ENCODE measurements around the gene UBE3C. TPM values are rescaled to one million over a fixed set of nuclear protein-coding genes. Genes with fewer than 3 reads are reported as not detected.

UBE3C gene
- total RNA-seq, 1 experiment from 2014 or later, result 87.6 TPM

DNA sequence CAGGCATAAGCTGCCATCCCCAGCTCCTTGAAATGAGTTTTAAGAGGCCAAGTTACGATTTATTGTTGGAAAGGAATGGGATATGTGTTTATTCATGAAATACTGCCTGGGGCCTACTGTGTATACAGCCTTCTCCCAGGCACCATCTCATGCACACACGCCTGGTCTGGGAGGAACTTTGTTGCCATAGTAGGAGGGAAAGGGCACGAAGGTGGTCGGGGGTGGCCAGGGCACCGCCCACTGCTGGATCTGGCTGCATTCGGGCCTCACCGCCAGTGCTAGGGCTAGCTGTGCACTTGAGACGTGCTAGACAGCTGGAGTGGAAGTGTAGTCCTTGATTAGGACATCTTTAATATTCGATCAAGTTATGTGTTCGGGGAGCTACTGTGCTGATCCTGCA lies 84.0 kb downstream of the UBE3C start:
- DNase-seq (ENCODE audit: low read depth, low spot score) (no peak), ATAC-seq (0 out of 2 replicates have a peak, but pooled peaks have one; percentile 31)
- H3K4me1 ChIP-seq (ENCODE audit: control insufficient read depth, insufficient read depth, low read length), result no peaks in the 10 kb centered on the region
- intact Hi-C loops (cut with micrococcal nuclease; ENCODE audit: unreplicated experiment), result no loop called here
- no peaks in the 10 kb centered on the region for H3K27me3 ChIP-seq (ENCODE audit: control insufficient read depth, insufficient read depth, low read length)
- ChIA-PET POLR2A (interaction anchor here (0.7 kb wide), 1 partner anchor 109 kb away, joined by 4 read pairs; no protein-coding TSS in a partner anchor), CTCF (no interaction called here)
- TF ChIP-seq, protein P1, sequence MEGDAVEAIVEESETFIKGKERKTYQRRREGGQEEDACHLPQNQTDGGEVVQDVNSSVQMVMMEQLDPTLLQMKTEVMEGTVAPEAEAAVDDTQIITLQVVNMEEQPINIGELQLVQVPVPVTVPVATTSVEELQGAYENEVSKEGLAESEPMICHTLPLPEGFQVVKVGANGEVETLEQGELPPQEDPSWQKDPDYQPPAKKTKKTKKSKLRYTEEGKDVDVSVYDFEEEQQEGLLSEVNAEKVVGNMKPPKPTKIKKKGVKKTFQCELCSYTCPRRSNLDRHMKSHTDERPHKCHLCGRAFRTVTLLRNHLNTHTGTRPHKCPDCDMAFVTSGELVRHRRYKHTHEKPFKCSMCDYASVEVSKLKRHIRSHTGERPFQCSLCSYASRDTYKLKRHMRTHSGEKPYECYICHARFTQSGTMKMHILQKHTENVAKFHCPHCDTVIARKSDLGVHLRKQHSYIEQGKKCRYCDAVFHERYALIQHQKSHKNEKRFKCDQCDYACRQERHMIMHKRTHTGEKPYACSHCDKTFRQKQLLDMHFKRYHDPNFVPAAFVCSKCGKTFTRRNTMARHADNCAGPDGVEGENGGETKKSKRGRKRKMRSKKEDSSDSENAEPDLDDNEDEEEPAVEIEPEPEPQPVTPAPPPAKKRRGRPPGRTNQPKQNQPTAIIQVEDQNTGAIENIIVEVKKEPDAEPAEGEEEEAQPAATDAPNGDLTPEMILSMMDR (IDR thresholded peaks at IDR 0.05), result no peak
- TF ChIP-seq SIN3A (IDR thresholded peaks at IDR 0.05; ENCODE audit: borderline replicate concordance, insufficient read depth, low read depth, low read length) (no peak), POLR2AphosphoS5 (IDR thresholded peaks at IDR 0.05; ENCODE audit: low read depth, low read length) (no peak), TCF7L2 (IDR thresholded peaks at IDR 0.05; ENCODE audit: low read depth, low read length) (no peak)
- TF ChIP-seq, protein P2, sequence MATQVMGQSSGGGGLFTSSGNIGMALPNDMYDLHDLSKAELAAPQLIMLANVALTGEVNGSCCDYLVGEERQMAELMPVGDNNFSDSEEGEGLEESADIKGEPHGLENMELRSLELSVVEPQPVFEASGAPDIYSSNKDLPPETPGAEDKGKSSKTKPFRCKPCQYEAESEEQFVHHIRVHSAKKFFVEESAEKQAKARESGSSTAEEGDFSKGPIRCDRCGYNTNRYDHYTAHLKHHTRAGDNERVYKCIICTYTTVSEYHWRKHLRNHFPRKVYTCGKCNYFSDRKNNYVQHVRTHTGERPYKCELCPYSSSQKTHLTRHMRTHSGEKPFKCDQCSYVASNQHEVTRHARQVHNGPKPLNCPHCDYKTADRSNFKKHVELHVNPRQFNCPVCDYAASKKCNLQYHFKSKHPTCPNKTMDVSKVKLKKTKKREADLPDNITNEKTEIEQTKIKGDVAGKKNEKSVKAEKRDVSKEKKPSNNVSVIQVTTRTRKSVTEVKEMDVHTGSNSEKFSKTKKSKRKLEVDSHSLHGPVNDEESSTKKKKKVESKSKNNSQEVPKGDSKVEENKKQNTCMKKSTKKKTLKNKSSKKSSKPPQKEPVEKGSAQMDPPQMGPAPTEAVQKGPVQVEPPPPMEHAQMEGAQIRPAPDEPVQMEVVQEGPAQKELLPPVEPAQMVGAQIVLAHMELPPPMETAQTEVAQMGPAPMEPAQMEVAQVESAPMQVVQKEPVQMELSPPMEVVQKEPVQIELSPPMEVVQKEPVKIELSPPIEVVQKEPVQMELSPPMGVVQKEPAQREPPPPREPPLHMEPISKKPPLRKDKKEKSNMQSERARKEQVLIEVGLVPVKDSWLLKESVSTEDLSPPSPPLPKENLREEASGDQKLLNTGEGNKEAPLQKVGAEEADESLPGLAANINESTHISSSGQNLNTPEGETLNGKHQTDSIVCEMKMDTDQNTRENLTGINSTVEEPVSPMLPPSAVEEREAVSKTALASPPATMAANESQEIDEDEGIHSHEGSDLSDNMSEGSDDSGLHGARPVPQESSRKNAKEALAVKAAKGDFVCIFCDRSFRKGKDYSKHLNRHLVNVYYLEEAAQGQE (IDR thresholded peaks at IDR 0.05; ENCODE audit: insufficient read depth in 1 of 2, low read depth in 2 of 2, low read length in 1 of 2), result no peak
- H3K36me3 ChIP-seq (ENCODE audit: control insufficient read depth, insufficient read depth, low read length), result peaks cover 14% of the 10 kb centered on the region
- in situ Hi-C loops (cut with HindIII; ENCODE audit: low pct_unique_long_range_greater_than_20kb, low sequenced_read_pairs), result no loop called here
- no peak overlapping the region for H3K4me3 ChIP-seq (ENCODE audit: low read depth in 2 of 2, low read length in 2 of 2)
- no peaks in the 10 kb centered on the region for H3K9me3 ChIP-seq (ENCODE audit: control insufficient read depth, insufficient read depth, low read depth, low read length)
- no TSS peak for BruUV-seq (replicated peaks)
- H3K27ac ChIP-seq (ENCODE audit: low read length), result no peak overlapping the region

DNA sequence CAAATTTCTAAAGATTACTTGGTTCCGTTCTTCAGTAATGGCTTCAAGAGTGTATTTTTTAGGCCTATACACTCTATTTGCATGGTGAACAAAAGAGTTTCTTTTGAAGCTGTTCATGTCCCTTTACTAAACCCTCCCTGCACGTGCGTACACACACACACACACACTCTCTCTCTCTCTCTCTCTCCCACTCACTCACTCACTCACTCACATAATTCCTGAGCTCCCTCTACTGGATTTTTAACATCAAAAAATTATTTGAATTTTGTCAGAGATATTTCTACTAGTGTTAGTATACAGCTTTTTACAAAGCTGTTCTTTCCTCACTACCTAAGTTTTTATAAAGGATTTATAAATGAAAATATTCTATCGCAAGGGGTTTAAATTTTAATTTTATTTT lies 85.9 kb downstream of the UBE3C start:
- POLR2A ChIA-PET, result interaction anchor here (0.6 kb wide), 1 partner anchor 499 kb away, joined by 3 read pairs; no protein-coding TSS in a partner anchor
- no TSS peak for BruUV-seq (replicated peaks)
- Histone ChIP-seq H3K27me3 (ENCODE audit: control insufficient read depth, insufficient read depth, low read length) (no peaks in the 10 kb centered on the region), H3K27ac (ENCODE audit: low read length) (no peak overlapping the region), H3K4me1 (ENCODE audit: control insufficient read depth, insufficient read depth, low read length) (no peaks in the 10 kb centered on the region), H3K36me3 (ENCODE audit: control insufficient read depth, insufficient read depth, low read length) (peaks cover 14% of the 10 kb centered on the region), H3K4me3 (ENCODE audit: low read depth in 2 of 2, low read length in 2 of 2) (no peak overlapping the region), H3K9me3 (ENCODE audit: control insufficient read depth, insufficient read depth, low read depth, low read length) (no peaks in the 10 kb centered on the region)
- ATAC-seq (0 out of 2 replicates have a peak, but pooled peaks have one; percentile 37), DNase-seq (ENCODE audit: low read depth, low spot score) (no peak)
- intact Hi-C loops (cut with micrococcal nuclease; ENCODE audit: unreplicated experiment) (no loop called here), in situ Hi-C loops (cut with HindIII; ENCODE audit: low pct_unique_long_range_greater_than_20kb, low sequenced_read_pairs) (no loop called here)
- TF ChIP-seq, protein P2 (IDR thresholded peaks at IDR 0.05; ENCODE audit: insufficient read depth in 1 of 2, low read depth in 2 of 2, low read length in 1 of 2), result no peak
- no peak for TF ChIP-seq SIN3A (IDR thresholded peaks at IDR 0.05; ENCODE audit: borderline replicate concordance, insufficient read depth, low read depth, low read length)
- TF ChIP-seq TCF7L2 (IDR thresholded peaks at IDR 0.05; ENCODE audit: low read depth, low read length), result no peak
- TF ChIP-seq, protein P1 (IDR thresholded peaks at IDR 0.05), result no peak
- no peak for TF ChIP-seq POLR2AphosphoS5 (IDR thresholded peaks at IDR 0.05; ENCODE audit: low read depth, low read length)
- CTCF ChIA-PET, result interaction anchor here (0.7 kb wide), 1 partner anchor 38 kb away, joined by 3 read pairs; no protein-coding TSS in a partner anchor

Measured in Panc1 (cell line).